Vagina (tissue), 2 donors: ENCODE data around the gene C4BPA. TPM values are rescaled to one million over a fixed set of nuclear protein-coding genes. Genes with fewer than 3 reads are reported as not detected.

Experiments
- DNase-seq, 2 donors: peaks; one replicate each; pipeline ENCODE4 v3.0.0-alpha.2; 2017; ENCODE audit errors: extremely low spot score in 2 of 2
- H3K27ac ChIP-seq: fragments of 200-600 bp; sonication (generic); one replicate; pipeline ENCODE4 v1.5.1; 2019
- H3K27me3 ChIP-seq: fragments of 200-600 bp; sonication (generic); one replicate; pipeline ENCODE4 v1.5.1; 2019
- H3K36me3 ChIP-seq, 2 donors: fragments of 200-600 bp; sonication (generic); one replicate each; pipeline ENCODE4 v1.5.1; 2017 to 2019
- H3K4me1 ChIP-seq: fragments of 200-600 bp; sonication (generic); one replicate; pipeline ENCODE4 v1.5.1; 2019
- H3K4me3 ChIP-seq, 2 donors: fragments of 200-600 bp; sonication (generic); 1 replicate in 1 of 2; 2 replicates in 1 of 2; pipeline ENCODE4 v1.5.1; 2016 to 2019
- H3K9me3 ChIP-seq: fragments of 200-600 bp; sonication (generic); one replicate; pipeline ENCODE4 v1.5.1; 2019
- CTCF ChIP-seq, 3 experiments: fragments of 450-650 bp in 2 of 3; fragments of 200-600 bp in 1 of 3; sonication (generic) in 1 of 3; IDR thresholded peaks; one replicate each; pipeline ENCODE4 v1.5.1; 2017 to 2019; ENCODE audit warnings: antibody characterized with exemption in 3 of 3, mild to moderate bottlenecking in 2 of 3, moderate library complexity in 2 of 3
- POLR2A ChIP-seq, 2 donors: fragments of 450-650 bp; IDR thresholded peaks; one replicate each; pipeline ENCODE4 v1.6.1; 2017; ENCODE audit warnings: antibody characterized with exemption in 2 of 2, mild to moderate bottlenecking in 2 of 2, moderate library complexity in 2 of 2
- POLR2AphosphoS5 ChIP-seq, 2 donors: sonication (generic); formaldehyde crosslinking; IDR thresholded peaks; one replicate each; pipeline ENCODE4 v1.9.0; 2017; ENCODE audit warnings: antibody characterized with exemption in 2 of 2, mild to moderate bottlenecking in 2 of 2, low read depth in 1 of 2; ENCODE audit not compliant: insufficient read depth in 1 of 2
- intact Hi-C: fragments of 100-400 bp; cut with DNase I; formaldehyde crosslinking; loops from one replicate; pipeline ENCODE4 v1.15.1; 2023
- total RNA-seq: library from RNA; depleted of rRNA; stranded (reverse); fragments of >200 nt; gene quantifications from one replicate; pipeline ENCODE4 v1.2.3, GENCODE V29; 2016

The C4BPA gene
- total RNA-seq, 1 donor from 2014 or later = not detected

- no peaks in the 10 kb centered on the region for H3K27me3 ChIP-seq
- H3K4me1 ChIP-seq = no peaks in the 10 kb centered on the region
- DNase-seq = no peak
- no peak overlapping the region for H3K27ac ChIP-seq
- TF ChIP-seq POLR2A (IDR thresholded peaks at IDR 0.05) = no peak
- TF ChIP-seq POLR2AphosphoS5 (IDR thresholded peaks at IDR 0.05; ENCODE audit: insufficient read depth in 1 of 2, low read depth in 1 of 2) = no peak
- no peaks in the 10 kb centered on the region for H3K36me3 ChIP-seq
- no peaks in the 10 kb centered on the region for H3K9me3 ChIP-seq
- intact Hi-C loops = no loop called here
- no peak overlapping the region for H3K4me3 ChIP-seq
Measured at GRCh38 chr1:207155028-207155427, 51.0 kb downstream of the C4BPA start.

GRCh38 chr1:207156095-207156494 is 52.1 kb downstream of the C4BPA start:
- H3K36me3 ChIP-seq = no peaks in the 10 kb centered on the region
- no peaks in the 10 kb centered on the region for H3K9me3 ChIP-seq
- H3K4me3 ChIP-seq = no peak overlapping the region
- H3K27ac ChIP-seq = no peak overlapping the region
- no peak for DNase-seq
- no peaks in the 10 kb centered on the region for H3K27me3 ChIP-seq
- TF ChIP-seq POLR2A (IDR thresholded peaks at IDR 0.05) = no peak
- intact Hi-C loops = no loop called here
- no peaks in the 10 kb centered on the region for H3K4me1 ChIP-seq

GRCh38 chr1:207156826-207157225 is 52.8 kb downstream of the C4BPA start:
- no peak overlapping the region for H3K27ac ChIP-seq
- H3K36me3 ChIP-seq = no peaks in the 10 kb centered on the region
- intact Hi-C loops = no loop called here
- no peak for DNase-seq
- H3K27me3 ChIP-seq = no peaks in the 10 kb centered on the region
- no peak for TF ChIP-seq POLR2AphosphoS5 (IDR thresholded peaks at IDR 0.05; ENCODE audit: insufficient read depth in 1 of 2, low read depth in 1 of 2)
- TF ChIP-seq CTCF (IDR thresholded peaks at IDR 0.05) = no peak
- no peak for TF ChIP-seq POLR2A (IDR thresholded peaks at IDR 0.05)
- H3K4me1 ChIP-seq = no peaks in the 10 kb centered on the region
- no peaks in the 10 kb centered on the region for H3K9me3 ChIP-seq
- H3K4me3 ChIP-seq = no peak overlapping the region

GRCh38 chr1:207164086-207164485 is 60.1 kb downstream of the C4BPA start:
- Histone ChIP-seq H3K27ac (no peak overlapping the region), H3K4me1 (no peaks in the 10 kb centered on the region), H3K9me3 (no peaks in the 10 kb centered on the region), H3K4me3 (no peak overlapping the region), H3K36me3 (no peaks in the 10 kb centered on the region), H3K27me3 (no peaks in the 10 kb centered on the region)
- TF ChIP-seq POLR2AphosphoS5 (IDR thresholded peaks at IDR 0.05; ENCODE audit: insufficient read depth in 1 of 2, low read depth in 1 of 2) = no peak
- TF ChIP-seq CTCF (IDR thresholded peaks at IDR 0.05) = no peak
- TF ChIP-seq POLR2A (IDR thresholded peaks at IDR 0.05) = no peak
- intact Hi-C loops = no loop called here
- no peak for DNase-seq

- Histone ChIP-seq H3K9me3 (no peaks in the 10 kb centered on the region), H3K36me3 (no peaks in the 10 kb centered on the region), H3K4me3 (no peak overlapping the region), H3K4me1 (no peaks in the 10 kb centered on the region), H3K27ac (no peak overlapping the region), H3K27me3 (no peaks in the 10 kb centered on the region)
- DNase-seq = no peak
- intact Hi-C loops = no loop called here
- TF ChIP-seq POLR2A (IDR thresholded peaks at IDR 0.05) (no peak), CTCF (IDR thresholded peaks at IDR 0.05) (no peak), POLR2AphosphoS5 (IDR thresholded peaks at IDR 0.05; ENCODE audit: insufficient read depth in 1 of 2, low read depth in 1 of 2) (no peak)
Measured at GRCh38 chr1:207172321-207172720, 68.3 kb downstream of the C4BPA start.

GRCh38 chr1:207172885-207173284 is 68.9 kb downstream of the C4BPA start:
- Histone ChIP-seq H3K27ac (no peak overlapping the region), H3K4me1 (no peaks in the 10 kb centered on the region), H3K27me3 (no peaks in the 10 kb centered on the region), H3K36me3 (no peaks in the 10 kb centered on the region), H3K4me3 (no peak overlapping the region), H3K9me3 (no peaks in the 10 kb centered on the region)
- intact Hi-C loops = no loop called here
- TF ChIP-seq CTCF (IDR thresholded peaks at IDR 0.05) (no peak), POLR2A (IDR thresholded peaks at IDR 0.05) (no peak)
- DNase-seq = no peak
